LNCaP clone FGC (cell line): Measurements from ENCODE around the gene FOLR1.
"Not testable (repeated sequence)": the region's sequence is repeated elsewhere in the genome, so short reads cannot be mapped to it uniquely, and the experiment has no call there.

Source experiments
- DNase-seq: peaks from one replicate; pipeline ENCODE4 v3.0.0-alpha.2; 2011; ENCODE audit warnings: low read depth
- H3K4me3 ChIP-seq: 2 replicates; pipeline ENCODE4 v1.5.1; 2011; ENCODE audit warnings: mild to moderate bottlenecking, low read depth, low read length, control low read depth
- TF ChIP-seq, protein P1 (sequence below): IDR thresholded peaks from 2 replicates; pipeline ENCODE4 v1.5.1; 2012; ENCODE audit warnings: mild to moderate bottlenecking; ENCODE audit not compliant: control insufficient read depth, insufficient read depth; ENCODE audit errors: extremely low read depth

Gene FOLR1

DNA sequence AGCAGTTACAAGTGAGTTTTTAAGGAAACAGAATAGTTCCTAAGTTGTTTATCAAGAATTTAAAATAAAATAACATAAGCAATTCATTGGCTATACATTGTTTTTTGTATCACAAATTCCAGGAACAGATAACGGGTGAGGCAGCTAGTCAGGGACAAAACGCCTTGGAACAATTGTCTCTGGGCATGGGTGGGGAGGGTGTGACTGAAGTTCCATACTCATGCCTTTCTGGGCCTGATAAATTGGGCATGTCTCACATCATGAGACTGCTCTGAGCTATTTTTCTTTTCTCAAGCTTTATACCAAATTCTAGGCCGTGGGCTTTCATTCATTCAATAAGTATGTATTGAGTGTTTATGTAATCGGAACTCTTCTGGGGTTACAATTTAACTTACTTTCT, 34.8 kb upstream of the FOLR1 start:
- TF ChIP-seq, protein P1, sequence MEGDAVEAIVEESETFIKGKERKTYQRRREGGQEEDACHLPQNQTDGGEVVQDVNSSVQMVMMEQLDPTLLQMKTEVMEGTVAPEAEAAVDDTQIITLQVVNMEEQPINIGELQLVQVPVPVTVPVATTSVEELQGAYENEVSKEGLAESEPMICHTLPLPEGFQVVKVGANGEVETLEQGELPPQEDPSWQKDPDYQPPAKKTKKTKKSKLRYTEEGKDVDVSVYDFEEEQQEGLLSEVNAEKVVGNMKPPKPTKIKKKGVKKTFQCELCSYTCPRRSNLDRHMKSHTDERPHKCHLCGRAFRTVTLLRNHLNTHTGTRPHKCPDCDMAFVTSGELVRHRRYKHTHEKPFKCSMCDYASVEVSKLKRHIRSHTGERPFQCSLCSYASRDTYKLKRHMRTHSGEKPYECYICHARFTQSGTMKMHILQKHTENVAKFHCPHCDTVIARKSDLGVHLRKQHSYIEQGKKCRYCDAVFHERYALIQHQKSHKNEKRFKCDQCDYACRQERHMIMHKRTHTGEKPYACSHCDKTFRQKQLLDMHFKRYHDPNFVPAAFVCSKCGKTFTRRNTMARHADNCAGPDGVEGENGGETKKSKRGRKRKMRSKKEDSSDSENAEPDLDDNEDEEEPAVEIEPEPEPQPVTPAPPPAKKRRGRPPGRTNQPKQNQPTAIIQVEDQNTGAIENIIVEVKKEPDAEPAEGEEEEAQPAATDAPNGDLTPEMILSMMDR: no peak
- H3K4me3 ChIP-seq: no peak overlapping the region
- no peak for DNase-seq

DNA sequence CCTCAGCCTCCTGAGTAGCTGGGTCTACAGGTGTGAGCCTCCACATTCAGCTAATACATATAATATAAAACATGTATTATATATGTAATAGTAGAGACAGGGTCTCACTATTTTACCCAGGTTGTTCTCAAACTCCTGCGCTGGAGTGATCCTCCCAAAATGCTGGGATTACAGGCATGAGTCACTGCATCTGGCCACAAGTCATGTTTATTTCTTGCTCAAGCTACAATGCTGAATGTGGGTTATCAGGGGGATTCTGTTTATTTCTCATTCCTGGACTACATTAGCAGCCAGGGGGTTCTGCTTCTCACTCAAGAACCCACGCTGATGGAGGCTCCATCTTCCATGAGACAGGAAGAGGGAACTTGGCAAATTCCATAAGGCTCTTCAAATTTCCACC, 31.6 kb upstream of the FOLR1 start:
- DNase-seq: no peak
- no peak overlapping the region for H3K4me3 ChIP-seq
- TF ChIP-seq, protein P1: no peak

DNA sequence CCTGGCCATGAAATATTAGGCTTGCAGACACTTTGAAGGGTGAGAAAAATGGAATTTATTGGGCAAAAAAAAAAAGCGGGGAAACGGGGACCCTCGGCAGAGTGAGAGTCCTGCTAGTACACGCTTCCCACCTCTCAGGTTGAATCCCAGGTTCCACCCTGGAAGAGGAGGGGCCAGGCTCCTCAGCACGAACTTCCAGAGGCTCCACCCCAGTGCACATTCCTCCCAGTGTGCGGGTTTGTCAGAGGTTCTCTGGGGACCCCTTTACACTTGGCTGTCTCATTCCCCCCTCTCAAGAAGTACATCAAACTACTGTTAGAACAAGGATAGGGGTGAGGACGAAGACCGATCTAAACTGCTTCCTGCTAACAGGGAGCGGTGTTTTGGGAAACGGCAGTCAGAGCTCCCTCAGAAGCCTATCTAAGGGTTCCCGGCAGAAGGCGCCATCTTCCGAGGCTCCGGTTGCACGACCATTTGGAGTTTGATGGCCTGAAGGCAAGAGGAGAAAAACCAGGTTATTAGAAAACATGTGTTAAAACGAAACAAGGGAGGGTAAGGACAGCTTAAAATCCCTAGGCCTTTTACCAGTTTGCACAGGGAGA, 28.9 kb upstream of the FOLR1 start:
- no peak for DNase-seq
- no peak overlapping the region for H3K4me3 ChIP-seq
- TF ChIP-seq, protein P1: no peak

DNA sequence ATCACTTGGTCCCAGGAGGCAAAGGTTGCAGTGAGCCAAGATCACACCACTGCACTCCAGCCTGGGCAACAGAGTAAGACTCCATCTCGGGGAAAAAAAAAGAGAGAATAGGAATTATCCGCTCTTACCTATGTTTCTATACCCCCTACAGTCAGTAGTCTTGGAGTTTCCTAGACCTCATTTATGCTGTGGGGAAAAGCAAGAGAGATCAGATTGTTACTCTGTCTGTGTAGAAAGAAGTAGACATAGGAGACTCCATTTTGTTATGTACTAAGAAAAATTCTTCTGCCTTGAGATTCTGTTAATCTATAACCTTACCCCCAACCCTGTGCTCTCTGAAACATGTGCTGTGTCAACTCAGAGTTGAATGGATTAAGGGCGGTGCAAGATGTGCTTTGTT, 27.8 kb upstream of the FOLR1 start:
- H3K4me3 ChIP-seq, DNase-seq: not testable (repeated sequence)

DNA sequence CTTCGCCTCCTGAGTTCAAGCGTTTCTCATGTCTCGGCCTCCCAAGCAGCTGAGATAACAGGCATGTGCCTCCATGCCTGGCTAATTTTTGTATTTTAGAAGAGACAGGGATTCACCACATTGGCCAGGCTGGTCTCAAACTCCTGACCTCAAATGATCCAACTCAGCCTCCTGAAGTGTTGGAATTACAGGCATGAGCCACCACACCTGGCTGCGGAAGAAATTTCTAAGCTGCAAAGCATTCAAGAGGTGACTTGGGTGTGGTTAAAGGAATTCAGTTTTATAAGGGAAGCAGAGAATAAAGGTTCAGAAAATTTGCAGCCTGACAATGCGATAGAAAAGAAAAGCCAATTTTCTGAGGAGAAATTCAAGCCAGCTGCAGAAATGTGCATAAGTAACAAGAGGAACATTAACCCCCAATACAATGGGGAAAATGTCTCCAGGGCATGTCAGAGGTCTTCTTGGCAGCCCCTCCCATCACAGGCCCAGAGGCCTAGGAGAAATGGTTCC, 22.8 kb upstream of the FOLR1 start:
- not testable (repeated sequence) for DNase-seq, H3K4me3 ChIP-seq

DNA sequence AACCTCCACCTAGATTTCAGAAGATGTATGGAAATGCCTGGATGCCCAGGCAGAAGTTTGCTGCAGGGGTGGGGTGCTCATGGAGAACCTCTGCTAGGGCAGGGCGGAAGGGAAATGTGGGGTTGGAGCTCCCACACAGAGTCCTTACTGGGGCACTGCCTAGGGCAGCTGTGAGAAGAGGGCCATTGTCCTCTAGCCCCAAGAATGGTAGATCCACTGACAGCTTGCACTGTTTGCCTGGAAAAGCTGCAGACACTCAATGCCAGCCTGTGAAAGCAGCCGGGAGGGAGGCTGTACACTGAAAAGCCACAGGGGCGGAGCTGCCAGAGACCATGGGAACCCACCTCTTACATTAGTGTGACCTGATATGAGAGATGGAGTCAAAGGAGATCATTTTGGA, 22.2 kb upstream of the FOLR1 start:
- not testable (repeated sequence) for H3K4me3 ChIP-seq, DNase-seq

DNA sequence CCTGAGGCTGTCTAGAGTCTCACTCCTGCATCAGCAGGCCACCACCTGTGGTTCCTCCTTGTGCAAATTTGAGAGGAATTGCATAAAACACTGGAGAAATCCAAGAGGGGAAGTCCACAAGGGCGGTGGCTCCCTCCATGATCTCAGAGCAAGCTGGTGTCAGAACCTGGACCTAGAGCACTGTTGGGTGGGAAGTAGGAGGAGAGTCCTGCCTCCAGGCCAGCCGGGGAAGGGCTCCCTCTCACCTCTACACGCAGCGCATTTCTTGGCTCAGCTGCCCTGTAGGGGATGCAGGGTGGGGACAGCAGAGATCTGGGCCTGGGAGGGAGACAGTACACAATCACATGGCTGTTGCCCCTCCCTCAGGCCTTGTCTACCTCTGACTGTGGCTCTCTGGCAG, 19.9 kb upstream of the FOLR1 start:
- not testable (repeated sequence) for DNase-seq, H3K4me3 ChIP-seq

DNA sequence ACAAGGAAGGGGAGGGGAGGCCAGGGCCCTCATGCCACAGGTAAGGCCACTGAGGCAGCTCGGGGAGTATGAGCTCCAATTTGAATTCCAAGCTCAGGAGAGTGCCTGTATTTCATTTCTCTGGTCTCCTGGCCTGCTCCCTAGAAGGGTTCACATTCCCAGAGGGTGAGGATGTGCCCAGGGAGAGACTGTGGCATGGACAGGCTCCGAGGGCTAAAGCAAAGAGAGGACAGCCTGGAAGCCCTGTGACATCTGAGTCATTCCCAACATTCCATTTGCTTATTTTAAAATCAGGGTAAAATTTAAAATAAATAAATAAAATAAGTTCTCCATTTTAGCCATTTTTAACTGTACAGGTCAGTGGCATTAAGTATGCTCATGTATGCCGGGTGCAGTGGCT, 18.6 kb upstream of the FOLR1 start:
- TF ChIP-seq, protein P1: no peak
- no peak for DNase-seq
- no peak overlapping the region for H3K4me3 ChIP-seq

DNA sequence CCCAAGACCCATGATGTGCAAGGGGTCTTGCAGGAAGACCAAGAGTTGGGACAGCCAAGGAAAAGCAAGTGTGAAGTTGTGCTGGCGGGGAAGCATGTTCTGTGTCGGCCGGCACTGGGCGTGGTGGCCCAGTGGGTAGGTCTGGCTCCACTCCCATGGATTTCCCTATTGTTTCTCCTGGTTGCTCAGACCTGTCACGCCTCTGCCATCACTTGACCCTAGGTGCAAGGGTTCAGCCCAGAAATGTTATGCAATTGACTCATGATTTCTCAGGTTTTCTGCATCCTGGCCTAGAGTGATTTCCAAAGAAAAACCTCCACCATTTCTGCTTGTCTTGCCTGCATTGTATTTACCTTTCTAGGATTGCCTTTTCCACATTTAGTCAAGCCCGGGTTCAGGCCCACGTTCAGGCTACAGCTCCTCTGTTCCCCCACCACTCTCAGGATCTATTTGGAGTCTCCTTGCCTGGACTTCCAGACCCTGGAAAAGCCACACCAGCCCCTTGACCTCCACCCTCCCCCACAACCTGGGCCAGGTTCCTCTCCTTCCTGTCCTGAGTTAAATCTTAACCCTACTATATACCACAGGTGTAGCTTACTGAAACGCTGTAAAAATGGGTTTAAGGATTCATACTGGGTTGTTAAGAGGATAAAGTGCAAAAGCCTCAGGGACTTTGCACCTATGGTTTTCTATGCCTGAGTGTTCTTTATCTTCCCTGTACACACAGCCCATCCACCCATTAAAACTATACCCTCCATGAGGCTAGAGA, 17.5 kb upstream of the FOLR1 start:
- H3K4me3 ChIP-seq: no peak overlapping the region
- DNase-seq: no peak
- TF ChIP-seq, protein P1: no peak
